HG02798 (cell line): ENCODE results near the gene FKBP9.
"Not testable (repeated sequence)": the region's sequence is repeated elsewhere in the genome, so short reads cannot be mapped to it uniquely, and the experiment has no call there.

Experiments
- ATAC-seq: cut with Tn5 transposase; IDR thresholded peaks from one replicate; pipeline ENCODE4 v1.9.1; 2021; ENCODE audit warnings: mild to moderate bottlenecking; ENCODE audit not compliant: unreplicated experiment, poor library complexity

Gene FKBP9

GRCh38 chr7:33003111-33003510, 45.9 kb downstream of the FKBP9 start:
- ATAC-seq = not testable (repeated sequence)

DNA sequence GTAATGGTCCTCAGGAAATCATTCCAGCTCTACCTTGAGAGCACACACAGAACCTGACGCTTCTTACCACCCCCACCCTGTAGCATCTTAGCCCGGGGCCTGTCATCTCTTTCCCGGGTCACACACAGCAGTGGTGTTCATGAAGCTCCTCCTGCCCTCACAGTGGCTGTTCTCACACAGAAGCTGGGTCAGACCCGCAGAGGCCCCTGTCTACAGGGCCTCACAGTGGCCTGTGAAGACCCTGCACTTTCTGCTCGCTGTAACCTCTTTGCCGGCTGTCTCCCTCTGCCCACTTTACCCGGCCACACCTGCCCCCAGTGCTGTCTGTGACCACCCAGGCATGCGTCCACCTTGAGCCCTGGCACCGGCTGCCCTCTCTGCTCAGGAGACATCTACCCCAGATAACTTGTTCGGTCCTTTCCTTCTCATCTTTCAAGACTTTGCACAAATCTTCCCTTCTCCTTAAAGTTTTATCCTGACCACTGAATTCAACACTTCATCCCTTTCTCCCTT, 46.9 kb downstream of the FKBP9 start:
- ATAC-seq = not testable (repeated sequence)

DNA sequence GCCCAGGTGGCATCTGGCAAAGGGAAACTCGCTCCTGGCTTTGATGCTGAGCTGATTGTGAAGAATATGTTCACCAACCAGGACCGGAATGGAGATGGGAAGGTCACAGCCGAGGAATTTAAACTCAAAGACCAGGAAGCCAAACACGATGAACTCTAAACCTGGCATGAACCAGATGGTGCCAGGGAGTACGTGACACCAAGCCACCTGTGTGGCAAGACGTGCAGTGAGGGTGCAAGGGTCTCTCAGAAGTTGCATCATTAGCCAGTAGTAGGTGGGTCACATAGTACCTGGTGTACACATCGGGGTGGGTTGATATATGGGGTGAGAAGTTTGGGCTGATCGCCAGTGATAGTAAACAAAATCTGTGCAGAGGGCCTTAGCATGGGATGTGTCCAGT, 48.0 kb downstream of the FKBP9 start:
- ATAC-seq = not testable (repeated sequence)

DNA sequence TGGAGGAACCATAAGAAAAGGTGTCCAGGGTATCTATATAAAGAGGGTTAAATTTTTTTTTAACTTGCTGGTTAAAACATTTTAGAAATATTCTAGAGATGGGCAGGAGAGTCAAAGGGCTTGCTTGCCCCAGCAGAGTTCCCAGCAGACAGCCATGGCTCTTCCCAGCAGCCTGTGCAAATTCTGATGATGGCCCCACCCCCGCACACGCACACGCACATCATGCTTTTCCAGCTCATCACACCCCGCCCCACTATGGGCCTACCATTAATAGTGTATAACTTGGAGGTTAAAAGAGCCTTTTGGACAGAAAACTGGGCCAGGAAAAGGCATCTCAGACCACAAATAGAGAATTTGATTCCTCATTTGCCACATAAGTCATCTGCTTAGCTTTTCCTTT, 48.5 kb downstream of the FKBP9 start:
- ATAC-seq = not testable (repeated sequence)

GRCh38 chr7:33009734-33010133, 52.5 kb downstream of the FKBP9 start:
- no peak for ATAC-seq

DNA sequence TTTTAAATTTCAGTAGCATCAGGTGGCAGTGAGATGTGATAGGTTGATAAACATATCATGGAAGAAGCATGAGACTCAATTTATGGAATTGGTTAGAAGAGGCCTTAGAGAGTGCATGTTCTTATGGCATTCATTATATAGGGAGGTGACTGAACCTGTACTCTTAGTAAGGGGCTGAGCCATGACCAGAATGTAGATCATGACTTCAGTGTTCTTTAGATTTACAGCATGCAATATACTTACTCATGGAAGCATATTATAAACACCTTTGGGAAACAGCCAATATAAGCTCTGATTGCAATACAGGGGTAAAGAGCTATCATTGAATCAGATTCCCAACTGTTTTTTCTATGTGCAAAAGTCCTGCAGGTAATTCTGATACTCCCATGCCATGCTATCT, 55.1 kb downstream of the FKBP9 start:
- ATAC-seq = no peak

- no peak for ATAC-seq
Measured at GRCh38 chr7:33024189-33024757, 67.0 kb downstream of the FKBP9 start.

GRCh38 chr7:33035776-33036175, 78.5 kb downstream of the FKBP9 start:
- no peak for ATAC-seq

- ATAC-seq = no peak
Measured at GRCh38 chr7:33038639-33039038, 81.4 kb downstream of the FKBP9 start.

- peak; percentile 37 for ATAC-seq
Measured at GRCh38 chr7:33039257-33039902, 82.1 kb downstream of the FKBP9 start.

GRCh38 chr7:33039903-33040292, 82.7 kb downstream of the FKBP9 start:
- ATAC-seq = no peak

GRCh38 chr7:33040803-33041516, 83.7 kb downstream of the FKBP9 start:
- ATAC-seq = peak; percentile 95

DNA sequence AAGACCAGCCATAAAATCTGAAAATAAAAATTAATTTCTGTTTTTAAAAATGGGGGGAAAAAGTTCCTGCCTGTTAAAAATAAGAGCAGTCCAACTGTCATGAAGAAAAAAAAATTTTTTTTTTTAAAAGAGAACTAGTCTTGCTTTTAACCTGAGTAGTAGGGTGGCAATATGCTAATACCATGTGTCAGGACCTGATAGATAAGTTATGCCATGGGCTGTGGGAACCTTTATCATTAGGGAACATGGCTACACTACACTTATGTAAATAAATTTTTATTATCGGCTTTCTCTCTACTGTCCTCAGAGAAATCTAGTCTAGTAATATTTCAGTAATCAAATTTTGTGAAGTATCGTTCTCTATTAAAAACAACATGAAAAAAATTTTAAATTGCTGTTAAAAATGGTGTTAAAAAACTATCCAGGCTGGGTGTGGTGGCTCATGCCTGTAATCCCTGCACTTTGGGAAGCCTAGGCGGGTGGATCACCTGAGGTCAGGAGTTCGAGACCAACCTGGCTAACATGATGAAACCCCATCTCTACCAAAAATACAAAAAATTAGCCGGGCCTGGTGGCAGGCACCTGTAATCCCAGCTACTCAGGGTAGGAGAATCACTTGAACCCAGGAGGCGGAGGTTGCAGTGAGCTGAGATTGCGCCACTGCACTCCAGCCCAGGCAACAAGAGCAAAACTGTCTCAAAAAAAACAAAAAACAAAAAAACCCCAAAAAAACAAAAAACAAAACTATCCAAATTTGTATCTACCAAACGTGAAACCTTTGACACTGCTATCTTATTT, 84.6 kb downstream of the FKBP9 start:
- ATAC-seq = no peak

GRCh38 chr7:33043501-33044400, 86.5 kb downstream of the FKBP9 start:
- ATAC-seq = no peak

GRCh38 chr7:33044401-33044718, 87.1 kb downstream of the FKBP9 start:
- ATAC-seq = no peak

GRCh38 chr7:33044986-33045385, 87.7 kb downstream of the FKBP9 start:
- peak; percentile 34 for ATAC-seq

DNA sequence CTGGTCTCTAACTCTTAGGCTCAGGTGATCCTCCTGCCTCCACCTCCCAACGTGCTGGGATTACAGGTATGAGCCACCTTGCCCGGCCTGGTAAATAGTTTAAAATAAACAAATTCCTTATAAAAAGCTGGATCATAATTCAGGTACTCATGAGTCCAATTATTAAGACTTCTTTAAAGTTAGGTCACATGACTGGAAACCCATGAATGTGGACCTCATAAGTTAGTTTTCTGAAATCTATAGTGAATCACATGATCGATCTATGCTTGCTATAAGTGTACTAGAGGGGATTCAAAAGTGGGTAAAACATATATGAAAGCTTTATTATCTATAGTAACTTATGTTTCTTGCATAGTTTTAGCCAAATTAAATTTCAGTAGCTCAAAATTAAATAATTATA, 91.0 kb downstream of the FKBP9 start:
- ATAC-seq = no peak

DNA sequence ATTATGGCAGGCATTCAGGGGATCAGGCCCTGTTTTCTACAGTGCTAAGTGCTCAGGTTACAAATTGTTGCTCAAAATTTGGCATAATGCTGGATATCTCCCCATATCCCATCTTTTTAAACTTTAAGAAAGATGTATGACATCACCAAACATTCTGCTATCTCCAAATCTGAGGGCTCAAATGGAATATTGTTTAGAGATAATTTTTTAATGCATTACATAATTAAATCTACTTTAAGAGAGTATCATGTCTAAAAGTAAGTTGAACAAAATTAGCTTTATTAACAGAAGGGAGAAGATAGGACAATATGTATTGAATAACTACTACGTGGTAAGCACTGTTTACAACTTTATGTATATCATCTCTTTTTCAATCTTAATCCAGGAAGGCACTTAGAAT, 91.5 kb downstream of the FKBP9 start:
- no peak for ATAC-seq

GRCh38 chr7:33050535-33051318, 93.5 kb downstream of the FKBP9 start:
- peak; percentile 62 for ATAC-seq
